NCI-H82 (cell line): Measurements from ENCODE around the gene ABCA7.
A peak's percentile ranks its signal among the peaks of the same experiment; 100 is the strongest.

Experiments
- DNase-seq: peaks from one replicate; lab custom pipeline; 2025; lab: John Stamatoyannopoulos, UW

Gene ABCA7

DNA sequence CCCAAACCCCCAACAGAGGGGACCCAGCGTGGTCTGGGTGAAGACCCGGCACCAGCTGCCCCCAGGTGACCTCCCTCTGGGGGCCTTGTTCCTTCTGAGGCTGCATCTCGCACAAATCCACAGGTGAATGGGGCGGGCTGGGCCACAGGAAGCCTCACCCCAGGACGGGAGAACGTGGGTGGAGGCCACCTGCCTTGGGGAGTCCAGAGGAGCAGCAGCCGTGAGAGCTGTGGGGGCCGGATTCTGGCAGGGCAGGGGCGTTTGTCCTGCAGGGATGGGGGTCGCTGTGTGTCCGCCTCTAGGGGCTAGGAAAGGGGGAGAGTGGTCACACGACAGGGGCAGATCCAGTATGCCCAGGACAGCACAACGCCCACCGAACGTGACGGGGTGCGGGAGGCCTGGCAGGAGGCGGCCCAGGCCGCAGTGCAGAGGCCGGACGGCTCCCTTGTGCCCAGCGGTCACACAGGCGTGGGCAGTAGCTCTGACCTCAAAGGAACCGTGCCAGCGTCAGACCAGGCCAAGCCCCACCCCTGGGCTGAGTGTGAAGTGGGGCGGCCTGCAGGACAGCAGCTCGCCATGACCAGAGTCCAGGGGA lies 48.6 kb downstream of the ABCA7 start:
- no peak for DNase-seq

GRCh38 chr19:1089126-1089771 lies 49.3 kb downstream of the ABCA7 start:
- no peak for DNase-seq

- DNase-seq: no peak
Measured at GRCh38 chr19:1089891-1090290, 50.0 kb downstream of the ABCA7 start.

DNA sequence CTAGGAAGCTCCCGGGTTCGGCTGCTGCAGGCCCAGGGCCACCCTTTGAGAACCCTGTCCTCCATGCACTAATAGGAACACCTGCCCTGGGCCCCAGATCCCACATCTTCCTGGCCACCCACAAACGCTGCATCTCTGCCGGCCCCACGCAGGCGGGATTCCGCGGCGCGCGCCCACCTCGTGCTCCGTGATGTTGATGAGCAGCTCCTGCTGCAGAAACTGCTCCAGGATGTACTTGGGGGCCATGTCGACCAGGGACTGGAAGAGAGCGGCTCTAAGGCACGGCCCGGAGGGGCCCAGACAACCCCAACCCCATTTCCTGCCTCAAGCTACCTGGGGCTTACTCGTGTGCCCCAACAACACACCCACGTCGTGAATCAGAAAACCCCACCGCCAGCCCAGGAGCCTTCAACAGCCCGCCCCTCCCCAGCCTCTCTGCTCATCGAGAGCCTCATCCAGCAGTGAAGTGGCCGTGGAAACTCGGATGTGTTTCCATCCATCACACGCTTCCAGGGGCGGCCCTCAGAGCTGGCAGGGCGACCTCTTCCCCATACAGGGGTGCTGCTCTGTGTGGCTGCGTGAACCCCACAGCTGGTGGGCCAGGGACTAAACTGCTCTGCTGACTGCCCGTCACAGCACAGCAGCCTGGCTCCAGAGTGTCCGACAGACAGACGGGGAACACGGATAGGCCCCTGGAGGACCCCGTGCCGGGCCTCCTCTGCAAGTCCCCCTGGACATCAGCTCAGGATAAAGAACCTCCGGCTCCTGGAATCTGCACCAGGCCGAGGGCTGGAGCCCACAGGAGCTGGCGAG lies 51.0 kb downstream of the ABCA7 start:
- no peak for DNase-seq

DNA sequence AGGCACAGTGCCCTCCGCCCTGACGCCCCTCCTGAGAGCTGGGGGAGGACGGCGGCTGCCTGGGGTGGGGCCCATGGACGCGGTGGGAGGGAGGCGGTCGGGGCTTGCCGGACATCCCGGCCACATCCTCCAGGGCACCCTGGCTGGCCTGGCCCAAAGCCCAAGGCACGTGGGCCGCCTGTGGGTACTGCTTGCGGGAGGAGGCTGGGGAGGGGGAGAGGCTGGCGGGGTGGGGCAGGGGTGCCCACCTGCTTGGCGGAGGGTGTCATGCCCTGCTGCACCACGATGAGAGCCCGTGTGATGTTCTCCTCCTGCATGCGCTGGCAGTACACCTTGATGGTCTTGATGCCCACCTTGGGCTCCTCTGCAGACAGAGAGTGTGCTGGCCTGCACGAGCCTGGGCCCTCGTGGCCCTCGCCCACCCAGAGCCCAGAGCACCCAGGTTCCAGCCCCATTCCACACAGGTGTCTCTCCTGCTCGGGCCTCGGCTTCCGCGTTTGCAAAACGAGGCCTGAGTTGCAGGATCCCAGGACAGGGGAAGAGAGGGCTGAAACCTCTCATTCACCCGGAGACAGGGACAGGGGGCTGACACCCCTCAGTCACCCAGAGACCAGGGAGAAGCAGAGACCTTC lies 51.8 kb downstream of the ABCA7 start:
- no peak for DNase-seq

GRCh38 chr19:1093330-1093729 lies 53.4 kb downstream of the ABCA7 start:
- no peak for DNase-seq

- DNase-seq: no peak
Measured at GRCh38 chr19:1093811-1094553, 54.1 kb downstream of the ABCA7 start.

GRCh38 chr19:1094655-1094977 lies 54.7 kb downstream of the ABCA7 start:
- no peak for DNase-seq

- DNase-seq: peak; percentile 98
Measured at GRCh38 chr19:1094978-1095701, 55.2 kb downstream of the ABCA7 start, which contains the start of gene POLR2E. POLR2E (minus strand) TSS chr19:1095375; CDS start chr19:1095315, 60 bp downstream.

DNA sequence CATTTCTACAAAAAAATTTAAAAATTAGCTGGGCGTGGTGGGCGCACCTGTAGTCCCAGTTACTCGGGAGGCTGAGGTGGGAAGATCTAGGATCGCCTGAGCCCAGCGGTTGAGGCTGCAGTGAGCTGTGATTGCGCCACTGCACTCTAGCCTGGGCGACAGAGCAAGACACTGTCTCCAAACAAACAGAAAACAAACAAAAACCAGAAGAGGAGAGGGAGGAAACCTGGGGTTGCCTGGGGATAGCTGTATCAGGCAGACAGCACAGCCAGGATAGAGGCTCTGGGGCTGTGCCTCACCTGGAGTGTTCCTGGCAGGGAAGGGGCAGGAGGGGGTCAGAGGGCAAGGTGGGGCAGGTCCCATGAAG lies 57.9 kb downstream of the ABCA7 start:
- no peak for DNase-seq

DNA sequence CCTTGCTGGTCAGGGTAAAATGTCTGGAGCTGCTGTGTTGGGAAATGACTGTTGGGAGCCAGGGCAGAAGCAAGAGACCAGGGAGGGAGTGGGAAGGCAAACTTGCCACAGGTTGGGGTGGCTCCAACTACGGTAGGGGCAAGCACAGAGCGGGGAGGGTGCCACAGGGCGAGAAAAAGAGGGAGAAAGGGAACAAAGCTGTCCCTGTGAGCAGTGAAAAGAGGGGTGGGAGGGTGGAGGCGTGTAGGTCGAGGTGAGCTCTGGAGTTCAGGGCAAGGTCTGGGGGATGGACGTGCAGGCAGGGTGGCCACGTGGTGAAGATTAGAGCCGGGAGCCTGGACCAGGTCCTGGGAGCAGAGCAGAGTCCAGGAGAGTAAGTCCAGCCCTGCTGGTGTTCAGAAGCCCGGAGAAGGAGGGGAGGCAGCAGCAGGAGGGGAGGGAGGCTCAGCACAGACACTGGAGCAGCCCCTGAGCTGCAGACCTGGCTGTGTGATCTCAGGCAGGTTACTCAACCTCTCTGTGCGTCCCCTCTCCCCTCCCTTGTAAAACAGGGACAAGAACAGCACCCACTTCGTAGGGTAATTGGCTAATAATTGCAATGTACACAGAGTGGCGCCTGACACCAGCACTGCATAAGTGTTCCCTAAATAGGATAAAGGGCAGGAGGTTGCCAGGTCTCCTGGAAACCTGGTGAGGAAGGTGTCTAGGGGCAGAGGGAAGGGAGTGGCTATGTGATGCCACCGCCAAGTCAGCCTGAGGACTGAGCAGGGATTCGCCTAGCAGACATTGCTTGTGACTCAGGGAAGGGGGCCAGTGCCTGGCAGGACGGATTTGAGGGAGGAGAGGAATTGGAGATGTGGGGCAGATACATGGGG lies 58.5 kb downstream of the ABCA7 start:
- DNase-seq: no peak

DNA sequence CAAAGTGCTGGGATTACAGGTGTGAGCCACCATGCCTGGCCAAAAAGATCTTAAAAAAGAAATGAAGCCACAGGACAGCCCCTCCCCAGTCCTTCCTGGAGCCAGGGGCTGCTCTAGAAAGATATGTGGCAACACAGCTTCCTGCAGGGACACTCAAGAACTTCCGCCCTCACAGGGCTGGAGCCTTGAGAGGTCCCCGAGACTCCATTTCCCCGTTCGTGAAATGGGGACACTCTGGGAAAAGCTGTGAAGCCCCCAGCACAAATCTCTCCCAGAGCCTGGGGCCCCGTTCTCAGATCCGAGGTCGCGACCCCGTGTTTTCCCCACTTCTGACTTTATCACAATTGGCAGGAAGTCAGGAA lies 61.4 kb downstream of the ABCA7 start:
- no peak for DNase-seq

DNA sequence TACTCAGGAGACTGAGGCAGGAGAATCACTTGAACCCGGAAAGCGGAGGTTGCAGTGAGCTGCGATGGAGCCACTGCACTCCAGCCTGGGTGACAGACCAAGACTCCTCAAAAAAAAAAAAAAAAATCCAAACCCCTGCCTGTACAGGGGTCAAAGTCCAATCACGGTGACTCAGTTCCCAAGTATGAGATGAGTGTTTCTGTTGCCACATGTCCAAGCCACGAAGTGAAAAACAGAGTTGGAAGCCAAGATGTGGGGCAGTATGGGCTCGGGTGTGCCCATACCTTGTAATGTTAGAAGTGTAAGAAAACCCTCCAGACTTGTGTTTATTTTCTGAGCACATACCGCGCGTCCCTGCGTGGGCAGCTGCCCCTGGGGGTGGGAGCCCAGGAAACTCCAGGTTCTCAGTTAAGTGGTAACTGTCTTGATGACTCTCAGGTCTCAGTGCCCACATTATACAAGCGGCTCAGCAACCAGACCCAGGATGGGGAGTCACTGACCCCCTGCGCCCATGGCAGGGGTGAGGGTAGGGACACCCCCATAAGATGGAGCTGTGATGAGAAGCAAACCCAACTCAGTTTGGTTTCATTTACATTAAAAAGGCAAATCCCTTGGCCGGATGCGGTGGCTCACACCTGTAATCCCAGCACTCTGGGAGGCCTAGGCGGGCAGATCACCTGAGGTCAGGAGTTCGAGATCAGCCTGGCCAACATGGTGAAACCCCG lies 62.7 kb downstream of the ABCA7 start:
- no peak for DNase-seq

- no peak for DNase-seq
Measured at GRCh38 chr19:1103132-1103707, 63.3 kb downstream of the ABCA7 start.

DNA sequence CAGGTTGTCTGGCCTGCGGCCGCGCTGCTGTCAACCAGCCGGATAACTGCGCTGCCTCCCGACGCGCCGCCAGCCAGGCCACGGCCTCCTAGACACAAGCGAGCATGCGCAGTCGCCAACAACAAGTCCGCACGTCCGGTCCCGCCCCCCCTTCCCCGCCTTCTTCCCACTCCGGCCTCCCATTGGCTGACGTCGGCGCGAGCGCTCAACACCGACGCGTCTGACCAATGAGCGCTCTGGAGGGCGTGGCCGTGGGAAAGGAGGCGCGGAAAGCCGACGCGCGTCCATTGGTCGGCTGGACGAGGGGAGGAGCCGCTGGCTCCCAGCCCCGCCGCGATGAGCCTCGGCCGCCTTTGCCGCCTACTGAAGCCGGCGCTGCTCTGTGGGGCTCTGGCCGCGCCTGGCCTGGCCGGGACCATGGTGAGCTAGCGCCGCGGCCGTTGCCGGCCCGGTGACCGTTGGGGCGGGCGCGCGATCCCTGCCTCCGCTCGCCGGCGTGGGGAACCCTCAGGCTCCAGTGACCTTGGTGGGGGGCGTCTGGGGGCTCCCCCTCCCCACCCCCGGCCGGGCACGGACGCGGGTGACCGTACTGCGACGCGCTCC lies 63.9 kb downstream of the ABCA7 start, which contains the start of gene GPX4:
Gene GPX4, plus strand, starts transcription at position 287 of the 603 bp plus-strand sequence. Its CDS starts 50 bp downstream, at position 337.
- DNase-seq: peak; percentile 99

- peak; percentile 72 for DNase-seq
Measured at GRCh38 chr19:1104311-1105007, 64.6 kb downstream of the ABCA7 start.

GRCh38 chr19:1105008-1105872 lies 65.3 kb downstream of the ABCA7 start:
- peak; percentile 43 for DNase-seq
